H1 (cell line): ENCODE results near the gene AXIN2. TPM values are rescaled to one million over a fixed set of nuclear protein-coding genes. Genes with fewer than 3 reads are reported as not detected.

Experiments
- CTCF ChIA-PET: fragments of 300-600 bp; sonication (Branson Sonifier 250); formaldehyde crosslinking; loops from one replicate; lab custom pipeline; 2021; ENCODE audit not compliant: partially characterized antibody; lab: Charles Lee
- POLR2A ChIA-PET: fragments of 300-600 bp; sonication (Branson Sonifier 250); formaldehyde crosslinking; loops from one replicate; lab custom pipeline; 2021; ENCODE audit warnings: inconsistent platforms; ENCODE audit not compliant: partially characterized antibody; lab: Charles Lee
- DNase-seq, 2 experiments: peaks; one replicate each; pipeline versions ENCODE4 v3.0.0 to v3.0.0-alpha.2; 2010 to 2022; ENCODE audit warnings: low spot score in 2 of 2, low read depth in 1 of 2, mixed read lengths in 1 of 2
- FAIRE-seq: peaks from 2 replicates; lab custom pipeline; 2011; peaks lifted over from hg19 to GRCh38; lab: Jason Lieb, UNC
- H2AFZ ChIP-seq: 2 replicates; pipeline ENCODE4 v1.8.1; 2012; ENCODE audit warnings: low read length, inconsistent platforms
- H2AK5ac ChIP-seq: 2 replicates; pipeline ENCODE4 v1.6.1; 2013; ENCODE audit warnings: low read depth, low read length
- H2BK120ac ChIP-seq: replicated peaks from 2 replicates; pipeline ENCODE3; 2013; ENCODE audit warnings: low read depth, low read length, inconsistent platforms
- H2BK12ac ChIP-seq: 2 replicates; pipeline ENCODE4 v1.6.1; 2013; ENCODE audit warnings: low read depth, low read length
- H2BK15ac ChIP-seq: 2 replicates; pipeline ENCODE4 v1.6.1; 2013; ENCODE audit warnings: low read length
- H2BK20ac ChIP-seq: 2 replicates; pipeline ENCODE4 v1.6.1; 2013; ENCODE audit warnings: low read length
- H2BK5ac ChIP-seq: 2 replicates; pipeline ENCODE4 v1.6.1; 2013; ENCODE audit warnings: low read depth, low read length
- H3K14ac ChIP-seq: 2 replicates; pipeline ENCODE4 v1.6.1; 2013; ENCODE audit warnings: inconsistent platforms; ENCODE audit not compliant: insufficient read length
- H3K18ac ChIP-seq: 2 replicates; pipeline ENCODE4 v1.6.1; 2013; ENCODE audit warnings: low read length; ENCODE audit errors: extremely low read depth
- H3K23ac ChIP-seq: 2 replicates; pipeline ENCODE4 v1.6.1; 2013; ENCODE audit warnings: inconsistent platforms; ENCODE audit not compliant: insufficient read length
- H3K23me2 ChIP-seq: 2 replicates; pipeline ENCODE4 v1.6.1; 2013; ENCODE audit warnings: low read depth, low read length
- H3K27ac ChIP-seq: 2 replicates; pipeline ENCODE4 v1.6.1; 2011; ENCODE audit warnings: low read depth, low read length, inconsistent platforms
- H3K27me3 ChIP-seq, 4 experiments: replicated peaks in 1 of 4; 1 replicate in 1 of 4; 2 replicates in 3 of 4; pipeline versions ENCODE4 v1.6.1 to v1.8.1; 2011 to 2013; ENCODE audit warnings: low read length in 3 of 4, mild to moderate bottlenecking in 3 of 4, inconsistent platforms in 2 of 4, mixed read lengths in 2 of 4, moderate library complexity in 1 of 4; ENCODE audit not compliant: control insufficient read depth in 3 of 4, insufficient read depth in 3 of 4; ENCODE audit errors: extremely low read depth in 1 of 4
- H3K36me3 ChIP-seq, 4 experiments: 2 replicates each; pipeline versions ENCODE4 v1.6.1 to v1.8.1; 2011 to 2013; ENCODE audit warnings: mild to moderate bottlenecking in 4 of 4, low read length in 3 of 4, moderate library complexity in 2 of 4, control low read depth in 1 of 4, inconsistent platforms in 1 of 4; ENCODE audit not compliant: insufficient read depth in 4 of 4, control insufficient read depth in 2 of 4
- H3K4ac ChIP-seq: replicated peaks from 2 replicates; pipeline ENCODE3; 2013; ENCODE audit warnings: low read length, low read depth, mixed read lengths, inconsistent platforms; ENCODE audit not compliant: insufficient read length
- H3K4me1 ChIP-seq, 4 experiments: replicated peaks in 1 of 4; 1 replicate in 1 of 4; 2 replicates in 3 of 4; pipeline versions ENCODE4 v1.6.1 to v1.8.1; 2011 to 2013; ENCODE audit warnings: low read length in 3 of 4, inconsistent platforms in 2 of 4, mixed read lengths in 1 of 4; ENCODE audit not compliant: insufficient read depth in 4 of 4, control insufficient read depth in 3 of 4
- H3K4me2 ChIP-seq, 2 experiments: 2 replicates each; pipeline versions ENCODE4 v1.6.1 to v1.8.1; 2011 to 2013; ENCODE audit warnings: low read depth in 2 of 2, low read length in 2 of 2, control low read depth in 1 of 2, inconsistent platforms in 1 of 2, mild to moderate bottlenecking in 1 of 2; ENCODE audit not compliant: insufficient read depth in 1 of 2
- H3K4me3 ChIP-seq, 4 experiments: fragments of 200-600, 300-600 bp in 1 of 4; sonication (generic), shearing (Covaris generic), sonication (Bioruptor Twin) in 1 of 4; 2 replicates each; pipeline versions ENCODE4 v1.5.1 to v1.8.1; 2011 to 2016; ENCODE audit warnings: low read length in 4 of 4, low read depth in 3 of 4, control low read depth in 2 of 4, inconsistent platforms in 2 of 4, mild to moderate bottlenecking in 2 of 4, mixed read lengths in 1 of 4, moderate library complexity in 1 of 4; ENCODE audit not compliant: insufficient read depth in 2 of 4; ENCODE audit errors: extremely low read depth in 1 of 4
- H3K56ac ChIP-seq: replicated peaks from 2 replicates; pipeline ENCODE3; 2013; ENCODE audit warnings: low read depth, mild to moderate bottlenecking, mixed read lengths, low read length, inconsistent platforms; ENCODE audit not compliant: insufficient read length
- H3K79me1 ChIP-seq: 2 replicates; pipeline ENCODE4 v1.6.1; 2013; ENCODE audit warnings: low read depth, low read length, control low read depth
- H3K79me2 ChIP-seq, 2 experiments: 2 replicates each; pipeline versions ENCODE4 v1.6.1 to v1.8.1; 2012 to 2013; ENCODE audit warnings: low read length in 2 of 2, mild to moderate bottlenecking in 2 of 2, inconsistent platforms in 1 of 2; ENCODE audit not compliant: insufficient read depth in 2 of 2, control insufficient read depth in 1 of 2
- H3K9ac ChIP-seq, 4 experiments: replicated peaks in 1 of 4; 1 replicate in 1 of 4; 2 replicates in 3 of 4; pipeline versions ENCODE4 v1.6.1 to v1.8.1; 2011 to 2013; ENCODE audit warnings: low read depth in 3 of 4, low read length in 3 of 4, control low read depth in 2 of 4, mild to moderate bottlenecking in 2 of 4, moderate library complexity in 2 of 4, inconsistent platforms in 1 of 4; ENCODE audit errors: extremely low read depth in 1 of 4
- H3K9me3 ChIP-seq, 2 experiments: 2 replicates each; pipeline versions ENCODE4 v1.6.1 to v1.8.1; 2012 to 2013; ENCODE audit warnings: mild to moderate bottlenecking in 2 of 2, moderate library complexity in 2 of 2, control low read depth in 1 of 2, inconsistent platforms in 1 of 2, low read depth in 1 of 2, low read length in 1 of 2, mixed read lengths in 1 of 2; ENCODE audit not compliant: insufficient read depth in 2 of 2
- H4K20me1 ChIP-seq, 2 experiments: replicated peaks in 1 of 2; 2 replicates each; pipeline versions ENCODE3 to v1.8.1; 2011 to 2013; ENCODE audit warnings: inconsistent platforms in 2 of 2, low read length in 2 of 2, mild to moderate bottlenecking in 1 of 2; ENCODE audit not compliant: insufficient read depth in 2 of 2, control insufficient read depth in 1 of 2
- H4K5ac ChIP-seq: 2 replicates; pipeline ENCODE4 v1.6.1; 2013; ENCODE audit warnings: low read length, low read depth, mixed read lengths, inconsistent platforms; ENCODE audit not compliant: insufficient read length
- H4K8ac ChIP-seq: 2 replicates; pipeline ENCODE4 v1.8.0; 2013; ENCODE audit warnings: mild to moderate bottlenecking, moderate library complexity, low read length, inconsistent platforms; ENCODE audit not compliant: insufficient read depth; ENCODE audit errors: extremely low read depth
- H4K91ac ChIP-seq: replicated peaks from 2 replicates; pipeline ENCODE3; 2013; ENCODE audit warnings: low read length, mixed read lengths, inconsistent platforms; ENCODE audit not compliant: insufficient read length
- E2F6 ChIP-seq: IDR thresholded peaks from 2 replicates; pipeline ENCODE4 v1.6.1; 2012; ENCODE audit warnings: inconsistent platforms
- MAX ChIP-seq: IDR thresholded peaks from 2 replicates; pipeline ENCODE4 v1.6.1; 2012; ENCODE audit warnings: inconsistent platforms
- SIN3A ChIP-seq, 2 experiments: IDR thresholded peaks in 1 of 2; conservative IDR thresholded peaks in 1 of 2; 2 replicates each; pipeline ENCODE4 v1.6.1; 2011 to 2012; ENCODE audit warnings: low read length in 2 of 2, improper control_type of control experiment in 1 of 2, low read depth in 1 of 2, mild to moderate bottlenecking in 1 of 2
- WGBS, 2 experiments: shearing (Covaris generic) in 1 of 2; methylation state at CpG; one replicate each; pipeline versions ENCODE4 v1.1.6 to v1.1.7; 2013 to 2015; ENCODE audit warnings: low lambda C conversion rate in 2 of 2, mixed read lengths in 2 of 2, inconsistent platforms in 1 of 2, low coverage in 1 of 2, missing lambda C conversion rate in 1 of 2; ENCODE audit not compliant: insufficient replicate concordance in 2 of 2, insufficient coverage in 1 of 2, insufficient read length in 1 of 2; ENCODE audit errors: extremely low coverage in 1 of 2, missing lambda C conversion rate in 1 of 2; 5-methylcytosine and 5-hydroxymethylcytosine counted together
- polyA plus RNA-seq, 7 experiments: library from polyadenylated mRNA; depleted of rRNA in 3 of 7; stranded (reverse) in 5 of 7; unstranded in 2 of 7; fragments of >200 nt in 5 of 7; fragments of 200-250 nt in 2 of 7; gene quantifications; 1 replicate in 5 of 7; 2 replicates in 1 of 7; 4 replicates in 1 of 7; pipeline versions ENCODE4 v1.2.1 to v1.2.3, GENCODE V29; 2011 to 2013; ENCODE audit warnings: missing spikeins in 2 of 7, mixed read lengths in 2 of 7
- total RNA-seq: library from RNA; stranded (reverse); fragmentation: NEBNext Ultra II Directional; extraction: Animal tissue kit (Norgen Biotek cat#: 25700); gene quantifications from 2 replicates; pipeline ENCODE4 v1.2.1, GENCODE V29; 2021

Gene AXIN2
- total and polyA plus RNA-seq, 2 of the 8 experiments (the other 6 are each of a cell fraction or from before 2014, with no cell fraction given), result 17.7 to 33.4 TPM

- Histone ChIP-seq H3K27ac (no peak overlapping the region), H2BK20ac (no peak overlapping the region), H3K18ac (no peak overlapping the region), H3K4me1 (peaks cover 0 to 6% (median 1%) of the 10 kb centered on the region in 4 experiments; a peak in 3 of 7 replicates), H3K4ac (no peak overlapping the region), H3K14ac (no peak overlapping the region), H4K20me1 (no peaks in the 10 kb centered on the region), H4K8ac (no peak overlapping the region; the same call in 1 of the 2 replicates), H3K79me1 (no peaks in the 10 kb centered on the region), H2BK15ac (no peak overlapping the region), H3K79me2 (no peaks in the 10 kb centered on the region), H3K56ac (no peak overlapping the region), H3K36me3 (no peaks in the 10 kb centered on the region), H3K9ac (no peak overlapping the region), H2BK12ac (peak overlapping the region; percentile 68; the same call in 1 of the 2 replicates), H3K23me2 (peaks cover 7% of the 10 kb centered on the region; the same call in 1 of the 2 replicates), H2BK5ac (no peak overlapping the region), H3K23ac (no peak overlapping the region), H3K4me3 (no peak overlapping the region), H3K4me2 (no peak overlapping the region), H2AK5ac (peak overlapping the region; percentile 82; the same call in 1 of the 2 replicates), H2AFZ (no peak overlapping the region), H2BK120ac (no peak overlapping the region), H3K9me3 (peaks cover 0 to 4% of the 10 kb centered on the region in 2 experiments; a peak in 1 of 4 replicates), H3K27me3 (no peaks in the 10 kb centered on the region), H4K5ac (no peak overlapping the region), H4K91ac (peak overlapping the region; percentile 77)
- CTCF ChIA-PET, result no interaction called here
- no peak for TF ChIP-seq SIN3A (conservative IDR thresholded peaks at IDR 0.05 in 1 of 2, IDR thresholded peaks at IDR 0.05 in 1 of 2; ENCODE audit: low read depth in 1 of 2, low read length in 2 of 2)
- TF ChIP-seq MAX, result peak; percentile 45
- peak; percentile 86 for TF ChIP-seq E2F6
- WGBS, 2 experiments, result 79% methylated on average over 9 of the region's 9 CpGs; no CpG with 5 or more reads in 1 of the 2 experiments
- POLR2A ChIA-PET, result interaction anchor here (0.8 kb wide), 1 partner anchor 25 kb away, joined by 3 read pairs; no protein-coding TSS in a partner anchor
- DNase-seq (no peak), FAIRE-seq (no peak)
Measured at GRCh38 chr17:65504141-65504540, 57.3 kb downstream of the AXIN2 start.
